GM12873 (cell line): Measurements from ENCODE around the gene SLC6A3.

Experiments used
- TF ChIP-seq, protein P1 (sequence below): IDR thresholded peaks from 2 replicates; pipeline ENCODE4 v1.5.1; 2012; ENCODE audit warnings: low read depth, mild to moderate bottlenecking, moderate library complexity, low read length, control low read depth; ENCODE audit not compliant: insufficient read depth; ENCODE audit errors: missing control alignments

The SLC6A3 gene

DNA sequence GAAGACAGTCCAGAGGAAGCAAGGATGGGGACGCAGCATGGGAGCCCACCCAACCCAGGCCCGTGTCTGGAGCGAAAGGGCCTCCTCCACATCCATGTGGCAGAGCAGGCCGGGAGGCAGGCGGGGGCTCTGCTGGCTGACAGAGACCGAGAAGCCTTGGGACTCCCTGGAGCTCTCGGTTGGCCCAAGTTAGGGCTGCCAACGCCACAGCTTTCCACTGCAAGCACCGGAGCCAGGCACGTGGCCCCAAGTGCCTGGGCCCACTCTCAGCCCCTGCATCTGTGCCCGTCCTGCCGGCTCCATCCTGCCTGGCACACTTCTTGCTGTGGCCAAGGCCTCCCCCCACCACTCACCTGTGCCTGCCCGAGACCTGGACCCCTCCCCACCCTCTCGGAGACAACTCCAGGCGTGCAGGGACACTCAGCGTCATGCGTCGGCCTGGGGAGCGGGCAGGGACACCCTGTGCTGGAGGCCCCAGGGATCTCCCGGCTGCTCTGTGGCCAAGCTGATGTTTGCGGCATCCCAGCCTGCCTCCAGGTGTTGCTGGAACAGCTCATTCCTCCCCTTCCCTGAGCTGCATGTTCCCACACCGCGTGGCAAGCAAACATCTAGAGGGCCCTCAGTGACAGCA lies 31.5 kb downstream of the SLC6A3 start:
- TF ChIP-seq, protein P1, sequence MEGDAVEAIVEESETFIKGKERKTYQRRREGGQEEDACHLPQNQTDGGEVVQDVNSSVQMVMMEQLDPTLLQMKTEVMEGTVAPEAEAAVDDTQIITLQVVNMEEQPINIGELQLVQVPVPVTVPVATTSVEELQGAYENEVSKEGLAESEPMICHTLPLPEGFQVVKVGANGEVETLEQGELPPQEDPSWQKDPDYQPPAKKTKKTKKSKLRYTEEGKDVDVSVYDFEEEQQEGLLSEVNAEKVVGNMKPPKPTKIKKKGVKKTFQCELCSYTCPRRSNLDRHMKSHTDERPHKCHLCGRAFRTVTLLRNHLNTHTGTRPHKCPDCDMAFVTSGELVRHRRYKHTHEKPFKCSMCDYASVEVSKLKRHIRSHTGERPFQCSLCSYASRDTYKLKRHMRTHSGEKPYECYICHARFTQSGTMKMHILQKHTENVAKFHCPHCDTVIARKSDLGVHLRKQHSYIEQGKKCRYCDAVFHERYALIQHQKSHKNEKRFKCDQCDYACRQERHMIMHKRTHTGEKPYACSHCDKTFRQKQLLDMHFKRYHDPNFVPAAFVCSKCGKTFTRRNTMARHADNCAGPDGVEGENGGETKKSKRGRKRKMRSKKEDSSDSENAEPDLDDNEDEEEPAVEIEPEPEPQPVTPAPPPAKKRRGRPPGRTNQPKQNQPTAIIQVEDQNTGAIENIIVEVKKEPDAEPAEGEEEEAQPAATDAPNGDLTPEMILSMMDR = no peak

DNA sequence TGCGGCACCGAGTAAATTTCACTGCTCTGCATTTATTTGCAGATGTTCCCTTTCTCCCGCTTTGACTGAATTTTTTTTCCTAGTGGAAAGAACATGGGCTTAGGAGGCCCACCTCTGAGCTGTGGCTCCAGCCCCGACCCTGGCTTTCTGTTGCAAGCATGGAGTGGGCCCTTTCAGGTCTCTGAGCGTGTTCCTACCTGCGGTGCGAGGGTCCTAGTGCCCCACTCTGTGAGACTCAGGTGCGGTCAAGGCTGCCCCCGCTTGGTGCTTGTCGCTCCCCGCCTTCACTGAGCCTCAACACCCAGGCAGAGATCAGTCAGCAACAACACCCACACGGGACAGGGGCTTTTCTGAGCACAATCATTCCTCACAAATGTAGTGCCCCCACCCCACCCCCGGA lies 32.0 kb downstream of the SLC6A3 start:
- TF ChIP-seq, protein P1 = no peak

DNA sequence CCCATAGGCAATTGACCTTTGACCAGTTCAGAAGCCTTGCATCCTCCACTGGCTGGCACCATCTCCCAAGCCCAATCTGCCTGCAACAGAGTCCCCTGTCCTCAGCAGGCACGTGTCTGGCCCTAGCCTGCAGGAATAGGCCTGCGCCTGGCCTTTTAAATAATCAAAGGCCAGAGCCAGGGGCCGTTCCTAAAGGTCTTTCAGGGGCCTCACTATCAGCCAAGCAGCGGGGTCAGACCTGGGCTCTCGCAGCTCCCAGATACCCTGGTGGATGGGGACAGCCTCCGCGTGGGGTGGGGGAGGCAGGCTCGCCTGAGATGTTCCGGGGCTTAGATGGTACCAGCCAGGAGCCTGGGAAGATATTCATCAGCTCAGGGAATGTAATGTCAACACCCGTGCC lies 32.6 kb downstream of the SLC6A3 start:
- TF ChIP-seq, protein P1 = no peak

DNA sequence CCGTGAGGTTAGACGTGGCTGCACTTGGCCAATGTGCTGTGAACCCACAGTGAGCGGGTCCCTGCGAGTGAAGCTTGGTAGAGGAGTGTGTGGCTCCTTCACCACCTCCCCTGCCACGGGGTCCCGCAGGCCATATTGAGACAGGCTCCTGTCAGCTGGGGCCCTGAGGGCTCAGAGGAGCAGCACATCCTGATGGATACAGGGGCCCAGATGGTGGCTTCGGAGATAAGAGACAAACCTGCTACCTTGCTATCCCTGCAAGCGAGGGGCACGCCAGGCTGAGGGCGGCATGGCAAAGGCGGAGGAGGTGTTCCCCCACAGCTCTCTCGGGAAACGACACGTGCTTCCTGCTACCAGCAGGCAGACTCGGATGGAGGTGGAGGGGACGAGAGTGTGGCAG lies 33.1 kb downstream of the SLC6A3 start:
- TF ChIP-seq, protein P1 = no peak

DNA sequence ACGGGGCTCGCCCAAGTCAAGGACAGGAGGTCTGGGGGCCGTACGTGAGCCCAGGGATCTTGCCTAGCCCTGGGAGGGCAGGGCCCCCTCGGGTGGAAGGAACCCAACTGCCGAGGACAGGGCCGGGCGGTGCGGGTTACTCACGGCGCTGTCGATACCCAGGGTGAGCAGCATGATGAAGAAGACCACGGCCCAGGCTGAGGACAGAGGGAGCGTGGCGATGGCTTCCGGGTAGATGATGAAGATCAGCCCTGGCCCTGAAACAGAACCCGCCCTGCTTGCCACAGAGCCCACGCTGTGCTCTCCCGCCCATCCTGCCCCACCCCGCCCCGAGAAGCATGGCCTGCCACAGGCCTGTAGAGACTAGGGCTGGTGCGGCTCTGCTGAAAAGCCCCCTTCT lies 34.1 kb downstream of the SLC6A3 start:
- TF ChIP-seq, protein P1 = no peak

DNA sequence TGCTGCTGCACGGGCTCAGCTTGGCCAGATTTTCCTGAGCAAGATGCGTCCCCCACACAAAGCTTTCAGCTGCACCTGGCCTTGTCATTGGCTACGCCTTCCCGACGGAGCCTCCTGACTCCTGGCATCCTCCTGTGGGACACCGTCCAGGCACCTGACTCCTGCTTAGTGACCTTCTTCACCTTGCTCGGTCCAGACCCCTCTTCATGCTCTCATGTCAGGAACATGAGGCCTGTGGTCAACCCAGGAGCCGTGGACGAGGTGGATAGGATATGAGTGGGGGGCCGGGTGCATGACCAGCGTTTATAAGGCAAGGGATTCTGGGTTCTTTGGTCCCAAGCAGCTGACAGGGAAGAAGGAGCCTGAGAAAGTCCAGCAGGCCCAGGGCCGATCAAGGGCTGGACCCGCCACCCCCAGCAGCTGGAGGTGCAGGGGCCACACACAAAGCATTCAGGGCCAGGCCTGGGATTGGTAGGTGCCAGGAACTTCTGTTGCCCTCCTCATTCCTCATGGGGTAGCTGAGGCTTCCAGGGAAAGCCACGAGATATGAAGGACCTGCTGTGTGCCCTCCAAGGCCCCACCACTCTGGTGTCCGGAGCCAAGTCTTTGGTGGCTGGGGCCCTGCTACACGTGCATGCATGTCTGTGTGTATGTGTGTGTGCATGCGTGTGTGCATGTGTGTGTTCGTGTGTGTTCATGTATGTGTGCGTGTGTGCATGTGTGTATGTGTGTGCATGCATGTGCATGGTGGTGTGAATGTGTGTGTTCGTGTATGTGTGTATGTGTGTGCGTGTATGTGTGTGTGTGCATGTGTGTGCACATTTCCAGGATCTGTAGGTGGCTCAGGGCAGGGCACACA lies 34.9 kb downstream of the SLC6A3 start:
- TF ChIP-seq, protein P1 = no peak

DNA sequence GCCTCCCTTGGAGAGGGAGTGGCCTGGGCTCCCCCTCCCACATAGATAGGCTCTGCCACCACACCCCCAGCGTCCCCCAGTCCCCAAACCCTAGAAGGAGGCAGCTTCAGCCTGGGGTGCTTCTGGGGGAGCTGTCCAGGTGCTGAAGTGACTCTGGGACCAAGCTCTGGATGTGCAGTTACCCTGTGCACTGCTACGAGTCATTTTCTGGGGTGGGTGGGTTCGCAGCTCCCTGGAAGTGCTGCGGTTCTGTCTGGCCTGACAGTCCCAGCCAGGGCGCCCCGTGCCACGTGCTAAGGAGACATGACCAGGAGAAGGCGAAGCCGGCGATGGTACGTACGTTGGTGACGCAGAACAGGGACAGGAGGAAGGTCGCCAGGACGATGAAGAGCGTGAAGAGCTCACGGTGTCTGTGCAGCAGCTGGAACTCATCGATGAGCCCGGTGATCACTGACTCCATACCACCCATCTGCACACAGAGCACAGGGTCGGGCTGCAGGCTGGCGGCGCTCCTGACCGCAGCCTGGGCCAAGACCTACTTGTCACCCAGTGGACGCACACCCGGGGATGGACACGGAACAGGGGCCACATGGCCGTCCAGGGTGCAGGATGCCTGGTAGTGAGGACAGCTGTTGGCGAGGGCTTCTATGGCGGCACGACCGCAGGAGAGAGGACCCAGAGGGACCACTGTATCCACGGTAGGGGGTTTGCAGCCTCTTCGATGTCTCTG lies 35.7 kb downstream of the SLC6A3 start:
- TF ChIP-seq, protein P1 = no peak
